Measurements from ENCODE around the gene SLC46A2. TPM values are rescaled to one million over a fixed set of nuclear protein-coding genes. Genes with fewer than 3 reads are reported as not detected.

Gene SLC46A2
- total RNA-seq, 1 experiment from 2014 or later, result not detected

GRCh38 chr9:112861638-112862555 is 28.8 kb downstream of the SLC46A2 start:
- no peaks in the 10 kb centered on the region for H3K36me3 ChIP-seq
- no peaks in the 10 kb centered on the region for H3K27me3 ChIP-seq (replicated peaks)
- no peaks in the 10 kb centered on the region for H3K4me1 ChIP-seq (replicated peaks)
- no peak for DNase-seq (ENCODE audit: low read depth in 1 of 2, low spot score in 2 of 2)
- no peaks in the 10 kb centered on the region for H3K9me3 ChIP-seq (replicated peaks)
- H3K4me3 ChIP-seq, result no peak overlapping the region
- no peak overlapping the region for H3K27ac ChIP-seq

- Histone ChIP-seq H3K36me3 (no peaks in the 10 kb centered on the region), H3K4me3 (no peak overlapping the region), H3K27ac (no peak overlapping the region), H3K9me3 (replicated peaks) (no peaks in the 10 kb centered on the region), H3K27me3 (replicated peaks) (no peaks in the 10 kb centered on the region), H3K4me1 (replicated peaks) (no peaks in the 10 kb centered on the region)
- no peak for DNase-seq (ENCODE audit: low read depth in 1 of 2, low spot score in 2 of 2)
Observed at GRCh38 chr9:112861155-112861554, 29.5 kb downstream of the SLC46A2 start.

- H3K27me3 ChIP-seq (replicated peaks), result no peaks in the 10 kb centered on the region
- no peak for DNase-seq (ENCODE audit: low read depth in 1 of 2, low spot score in 2 of 2)
Observed at GRCh38 chr9:112860451-112860850, 30.2 kb downstream of the SLC46A2 start.

GRCh38 chr9:112858625-112859147 is 32.0 kb downstream of the SLC46A2 start:
- DNase-seq (ENCODE audit: low read depth in 1 of 2, low spot score in 2 of 2), result no peak

More at GRCh38 chr9:112860451-112860850, 30.2 kb downstream of the SLC46A2 start:
- Histone ChIP-seq H3K4me1 (replicated peaks) (no peaks in the 10 kb centered on the region), H3K9me3 (replicated peaks) (no peaks in the 10 kb centered on the region), H3K27ac (no peak overlapping the region), H3K4me3 (no peak overlapping the region), H3K36me3 (no peaks in the 10 kb centered on the region)

GRCh38 chr9:112858005-112858404 is 32.7 kb downstream of the SLC46A2 start:
- Histone ChIP-seq H3K27me3 (replicated peaks) (no peaks in the 10 kb centered on the region), H3K9me3 (replicated peaks) (no peaks in the 10 kb centered on the region), H3K27ac (no peak overlapping the region), H3K4me1 (replicated peaks) (no peaks in the 10 kb centered on the region), H3K4me3 (no peak overlapping the region), H3K36me3 (no peaks in the 10 kb centered on the region)
- no peak for DNase-seq (ENCODE audit: low read depth in 1 of 2, low spot score in 2 of 2)

More at GRCh38 chr9:112858625-112859147, 32.0 kb downstream of the SLC46A2 start:
- no peaks in the 10 kb centered on the region for H3K27me3 ChIP-seq (replicated peaks)
- H3K9me3 ChIP-seq (replicated peaks), result no peaks in the 10 kb centered on the region
- no peaks in the 10 kb centered on the region for H3K4me1 ChIP-seq (replicated peaks)
- H3K4me3 ChIP-seq, result no peak overlapping the region
- no peak overlapping the region for H3K27ac ChIP-seq
- no peaks in the 10 kb centered on the region for H3K36me3 ChIP-seq

GRCh38 chr9:112856843-112857242 is 33.8 kb downstream of the SLC46A2 start:
- Histone ChIP-seq H3K27me3 (replicated peaks) (no peaks in the 10 kb centered on the region), H3K4me3 (no peak overlapping the region), H3K9me3 (replicated peaks) (no peaks in the 10 kb centered on the region), H3K4me1 (replicated peaks) (no peaks in the 10 kb centered on the region), H3K36me3 (no peaks in the 10 kb centered on the region), H3K27ac (no peak overlapping the region)
- no peak for DNase-seq (ENCODE audit: low read depth in 1 of 2, low spot score in 2 of 2)

- Histone ChIP-seq H3K27me3 (replicated peaks) (no peaks in the 10 kb centered on the region), H3K4me3 (no peak overlapping the region), H3K36me3 (no peaks in the 10 kb centered on the region), H3K27ac (no peak overlapping the region), H3K9me3 (replicated peaks) (no peaks in the 10 kb centered on the region), H3K4me1 (replicated peaks) (no peaks in the 10 kb centered on the region)
- no peak for DNase-seq (ENCODE audit: low read depth in 1 of 2, low spot score in 2 of 2)
Observed at GRCh38 chr9:112856200-112856599, 34.5 kb downstream of the SLC46A2 start.

- H3K36me3 ChIP-seq, result no peaks in the 10 kb centered on the region
- DNase-seq (ENCODE audit: low read depth in 1 of 2, low spot score in 2 of 2), result no peak
- H3K27ac ChIP-seq, result no peak overlapping the region
Observed at GRCh38 chr9:112854657-112855056, 36.0 kb downstream of the SLC46A2 start.

GRCh38 chr9:112853882-112854585 is 36.6 kb downstream of the SLC46A2 start:
- DNase-seq (ENCODE audit: low read depth in 1 of 2, low spot score in 2 of 2), result no peak
- Histone ChIP-seq H3K4me3 (no peak overlapping the region), H3K27me3 (replicated peaks) (no peaks in the 10 kb centered on the region), H3K9me3 (replicated peaks) (no peaks in the 10 kb centered on the region), H3K4me1 (replicated peaks) (no peaks in the 10 kb centered on the region), H3K36me3 (no peaks in the 10 kb centered on the region), H3K27ac (no peak overlapping the region)

More at GRCh38 chr9:112854657-112855056, 36.0 kb downstream of the SLC46A2 start:
- H3K9me3 ChIP-seq (replicated peaks), result no peaks in the 10 kb centered on the region
- no peaks in the 10 kb centered on the region for H3K4me1 ChIP-seq (replicated peaks)
- no peaks in the 10 kb centered on the region for H3K27me3 ChIP-seq (replicated peaks)
- H3K4me3 ChIP-seq, result no peak overlapping the region

GRCh38 chr9:112852741-112853504 is 37.8 kb downstream of the SLC46A2 start:
- no peaks in the 10 kb centered on the region for H3K4me1 ChIP-seq (replicated peaks)
- DNase-seq (ENCODE audit: low read depth in 1 of 2, low spot score in 2 of 2), result no peak
- no peak overlapping the region for H3K27ac ChIP-seq
- H3K4me3 ChIP-seq, result no peak overlapping the region
- H3K27me3 ChIP-seq (replicated peaks), result no peaks in the 10 kb centered on the region
- H3K36me3 ChIP-seq, result no peaks in the 10 kb centered on the region
- no peaks in the 10 kb centered on the region for H3K9me3 ChIP-seq (replicated peaks)

GRCh38 chr9:112850840-112851239 is 39.8 kb downstream of the SLC46A2 start:
- no peak for DNase-seq (ENCODE audit: low read depth in 1 of 2, low spot score in 2 of 2)
- no peaks in the 10 kb centered on the region for H3K9me3 ChIP-seq (replicated peaks)
- H3K36me3 ChIP-seq, result no peaks in the 10 kb centered on the region
- no peaks in the 10 kb centered on the region for H3K27me3 ChIP-seq (replicated peaks)
- no peak overlapping the region for H3K4me3 ChIP-seq
- H3K4me1 ChIP-seq (replicated peaks), result no peaks in the 10 kb centered on the region
- H3K27ac ChIP-seq, result no peak overlapping the region

- Histone ChIP-seq H3K36me3 (no peaks in the 10 kb centered on the region), H3K4me1 (replicated peaks) (0 out of 2 replicates have a peak, but pooled peaks cover 3% of the 10 kb centered on the region), H3K4me3 (no peak overlapping the region), H3K9me3 (replicated peaks) (no peaks in the 10 kb centered on the region), H3K27ac (no peak overlapping the region), H3K27me3 (replicated peaks) (no peaks in the 10 kb centered on the region)
- no peak for DNase-seq (ENCODE audit: low read depth in 1 of 2, low spot score in 2 of 2)
Observed at GRCh38 chr9:112849363-112849922, 41.2 kb downstream of the SLC46A2 start.

Data from SJSA1 (cell line).